ENCODE results near the gene SSPN.

The SSPN gene

GRCh38 chr12:26279091-26279490 lies 83.7 kb downstream of the SSPN start:
- no peaks in the 10 kb centered on the region for H3K79me2 ChIP-seq (ENCODE audit: control insufficient read depth, insufficient read depth, low read length)
- H2BK120ac ChIP-seq (ENCODE audit: low read depth, low read length), result no peak overlapping the region
- no peaks in the 10 kb centered on the region for H3K36me3 ChIP-seq (ENCODE audit: control insufficient read depth, insufficient read depth, low read length)
- H3K9ac ChIP-seq (ENCODE audit: low read length), result no peak overlapping the region
- no peaks in the 10 kb centered on the region for H3K79me1 ChIP-seq (ENCODE audit: low read length)
- H3K27me3 ChIP-seq (ENCODE audit: insufficient read depth, low read length, poor library complexity), result no peaks in the 10 kb centered on the region
- no peak for DNase-seq
- no peak overlapping the region for H3K4me2 ChIP-seq (ENCODE audit: low read length)
- peaks cover 3% of the 10 kb centered on the region for H3K4me1 ChIP-seq (ENCODE audit: control insufficient read depth, low read depth, low read length)
- no peak overlapping the region for H3K18ac ChIP-seq (ENCODE audit: low read length)
- no peak overlapping the region for H4K8ac ChIP-seq (ENCODE audit: low read depth, low read length)
- H2BK15ac ChIP-seq (replicated peaks; ENCODE audit: low read depth), result no peak overlapping the region
- no peak overlapping the region for H4K5ac ChIP-seq (ENCODE audit: low read length)
- H3K23ac ChIP-seq (ENCODE audit: low read length), result no peak overlapping the region
- H3K4me3 ChIP-seq (ENCODE audit: low read length), result no peak overlapping the region
- H3K56ac ChIP-seq (ENCODE audit: low read length), result no peak overlapping the region
- no peak overlapping the region for H3K27ac ChIP-seq (ENCODE audit: low read depth, low read length)
- H3K4ac ChIP-seq (ENCODE audit: low read depth, low read length), result no peak overlapping the region
- no peak overlapping the region for H2AK5ac ChIP-seq (ENCODE audit: low read length)
- H2BK5ac ChIP-seq (ENCODE audit: low read length), result no peak overlapping the region

- no peak overlapping the region for H4K8ac ChIP-seq (ENCODE audit: low read depth, low read length)
- no peak overlapping the region for H2BK120ac ChIP-seq (ENCODE audit: low read depth, low read length)
- H2BK15ac ChIP-seq (replicated peaks; ENCODE audit: low read depth), result no peak overlapping the region
- no peak overlapping the region for H3K56ac ChIP-seq (ENCODE audit: low read length)
- no peaks in the 10 kb centered on the region for H3K79me1 ChIP-seq (ENCODE audit: low read length)
- H2AK5ac ChIP-seq (ENCODE audit: low read length), result no peak overlapping the region
- no CpG with 5 or more reads among the region's 5 CpGs for WGBS (ENCODE audit: extremely low coverage, insufficient coverage, low lambda C conversion rate)
- H3K4me3 ChIP-seq (ENCODE audit: low read length), result no peak overlapping the region
- no peak overlapping the region for H3K9ac ChIP-seq (ENCODE audit: low read length)
- peaks cover 2% of the 10 kb centered on the region for H3K4me1 ChIP-seq (ENCODE audit: control insufficient read depth, low read depth, low read length)
- no peaks in the 10 kb centered on the region for H3K36me3 ChIP-seq (ENCODE audit: control insufficient read depth, insufficient read depth, low read length)
- DNase-seq, result no peak
- H4K5ac ChIP-seq (ENCODE audit: low read length), result no peak overlapping the region
- H3K79me2 ChIP-seq (ENCODE audit: control insufficient read depth, insufficient read depth, low read length), result no peaks in the 10 kb centered on the region
- H3K27ac ChIP-seq (ENCODE audit: low read depth, low read length), result no peak overlapping the region
- no peak overlapping the region for H3K18ac ChIP-seq (ENCODE audit: low read length)
- H3K4ac ChIP-seq (ENCODE audit: low read depth, low read length), result no peak overlapping the region
- H3K4me2 ChIP-seq (ENCODE audit: low read length), result no peak overlapping the region
- no peaks in the 10 kb centered on the region for H3K27me3 ChIP-seq (ENCODE audit: insufficient read depth, low read length, poor library complexity)
- no peak overlapping the region for H2BK5ac ChIP-seq (ENCODE audit: low read length)
- H3K23ac ChIP-seq (ENCODE audit: low read length), result no peak overlapping the region
These were observed 84.5 kb downstream of the SSPN start for GRCh38 chr12:26279908-26280307.

GRCh38 chr12:26280869-26281268 lies 85.5 kb downstream of the SSPN start:
- Histone ChIP-seq H3K4ac (ENCODE audit: low read depth, low read length) (no peak overlapping the region), H4K5ac (ENCODE audit: low read length) (no peak overlapping the region), H3K4me1 (ENCODE audit: control insufficient read depth, low read depth, low read length) (no peaks in the 10 kb centered on the region), H3K4me3 (ENCODE audit: low read length) (no peak overlapping the region), H2BK5ac (ENCODE audit: low read length) (no peak overlapping the region), H3K27ac (ENCODE audit: low read depth, low read length) (no peak overlapping the region), H3K23ac (ENCODE audit: low read length) (no peak overlapping the region), H2BK120ac (ENCODE audit: low read depth, low read length) (no peak overlapping the region), H2AK5ac (ENCODE audit: low read length) (no peak overlapping the region), H3K27me3 (ENCODE audit: insufficient read depth, low read length, poor library complexity) (no peaks in the 10 kb centered on the region), H3K4me2 (ENCODE audit: low read length) (no peak overlapping the region), H3K79me1 (ENCODE audit: low read length) (no peaks in the 10 kb centered on the region), H2BK15ac (replicated peaks; ENCODE audit: low read depth) (no peak overlapping the region), H3K9ac (ENCODE audit: low read length) (no peak overlapping the region), H4K8ac (ENCODE audit: low read depth, low read length) (no peak overlapping the region), H3K18ac (ENCODE audit: low read length) (no peak overlapping the region), H3K36me3 (ENCODE audit: control insufficient read depth, insufficient read depth, low read length) (no peaks in the 10 kb centered on the region), H3K56ac (ENCODE audit: low read length) (no peak overlapping the region), H3K79me2 (ENCODE audit: control insufficient read depth, insufficient read depth, low read length) (no peaks in the 10 kb centered on the region)
- WGBS (ENCODE audit: extremely low coverage, insufficient coverage, low lambda C conversion rate), result no CpG with 5 or more reads among the region's 3 CpGs
- DNase-seq, result no peak

- Histone ChIP-seq H3K27ac (ENCODE audit: low read depth, low read length) (no peak overlapping the region), H2AK5ac (ENCODE audit: low read length) (no peak overlapping the region), H3K4ac (ENCODE audit: low read depth, low read length) (no peak overlapping the region), H3K56ac (ENCODE audit: low read length) (no peak overlapping the region), H3K36me3 (ENCODE audit: control insufficient read depth, insufficient read depth, low read length) (no peaks in the 10 kb centered on the region), H3K18ac (ENCODE audit: low read length) (no peak overlapping the region), H3K27me3 (ENCODE audit: insufficient read depth, low read length, poor library complexity) (no peaks in the 10 kb centered on the region), H2BK120ac (ENCODE audit: low read depth, low read length) (no peak overlapping the region), H4K5ac (ENCODE audit: low read length) (no peak overlapping the region), H3K4me1 (ENCODE audit: control insufficient read depth, low read depth, low read length) (no peaks in the 10 kb centered on the region), H3K4me2 (ENCODE audit: low read length) (no peak overlapping the region), H2BK15ac (replicated peaks; ENCODE audit: low read depth) (no peak overlapping the region), H3K4me3 (ENCODE audit: low read length) (no peak overlapping the region), H2BK5ac (ENCODE audit: low read length) (no peak overlapping the region), H3K79me2 (ENCODE audit: control insufficient read depth, insufficient read depth, low read length) (no peaks in the 10 kb centered on the region), H3K9ac (ENCODE audit: low read length) (no peak overlapping the region), H3K79me1 (ENCODE audit: low read length) (no peaks in the 10 kb centered on the region), H3K23ac (ENCODE audit: low read length) (no peak overlapping the region), H4K8ac (ENCODE audit: low read depth, low read length) (no peak overlapping the region)
- no peak for DNase-seq
- no CpG with 5 or more reads among the region's 4 CpGs for WGBS (ENCODE audit: extremely low coverage, insufficient coverage, low lambda C conversion rate)
These were observed 85.9 kb downstream of the SSPN start for GRCh38 chr12:26281320-26281719.

- WGBS (ENCODE audit: extremely low coverage, insufficient coverage, low lambda C conversion rate), result no CpG with 5 or more reads among the region's 4 CpGs
- no peak overlapping the region for H3K27ac ChIP-seq (ENCODE audit: low read depth, low read length)
These were observed 87.1 kb downstream of the SSPN start for GRCh38 chr12:26282339-26282940.

GRCh38 chr12:26283046-26283445 lies 87.7 kb downstream of the SSPN start:
- Histone ChIP-seq H3K79me2 (ENCODE audit: control insufficient read depth, insufficient read depth, low read length) (no peaks in the 10 kb centered on the region), H2AK5ac (ENCODE audit: low read length) (no peak overlapping the region), H4K5ac (ENCODE audit: low read length) (no peak overlapping the region), H3K4me2 (ENCODE audit: low read length) (no peak overlapping the region), H2BK15ac (replicated peaks; ENCODE audit: low read depth) (no peak overlapping the region), H3K36me3 (ENCODE audit: control insufficient read depth, insufficient read depth, low read length) (no peaks in the 10 kb centered on the region), H2BK120ac (ENCODE audit: low read depth, low read length) (no peak overlapping the region), H3K4me1 (ENCODE audit: control insufficient read depth, low read depth, low read length) (no peaks in the 10 kb centered on the region), H3K56ac (ENCODE audit: low read length) (no peak overlapping the region), H2BK5ac (ENCODE audit: low read length) (no peak overlapping the region), H3K4me3 (ENCODE audit: low read length) (no peak overlapping the region), H3K79me1 (ENCODE audit: low read length) (no peaks in the 10 kb centered on the region), H3K27me3 (ENCODE audit: insufficient read depth, low read length, poor library complexity) (no peaks in the 10 kb centered on the region), H3K23ac (ENCODE audit: low read length) (no peak overlapping the region), H3K4ac (ENCODE audit: low read depth, low read length) (no peak overlapping the region), H3K27ac (ENCODE audit: low read depth, low read length) (no peak overlapping the region), H3K18ac (ENCODE audit: low read length) (no peak overlapping the region), H3K9ac (ENCODE audit: low read length) (no peak overlapping the region), H4K8ac (ENCODE audit: low read depth, low read length) (no peak overlapping the region)
- no peak for DNase-seq
- no CpG with 5 or more reads among the region's 1 CpG for WGBS (ENCODE audit: extremely low coverage, insufficient coverage, low lambda C conversion rate)

More at GRCh38 chr12:26282339-26282940, 87.1 kb downstream of the SSPN start:
- no peaks in the 10 kb centered on the region for H3K4me1 ChIP-seq (ENCODE audit: control insufficient read depth, low read depth, low read length)
- no peak overlapping the region for H3K4me3 ChIP-seq (ENCODE audit: low read length)
- H3K9ac ChIP-seq (ENCODE audit: low read length), result no peak overlapping the region
- H3K56ac ChIP-seq (ENCODE audit: low read length), result no peak overlapping the region
- H2AK5ac ChIP-seq (ENCODE audit: low read length), result no peak overlapping the region
- no peak overlapping the region for H2BK120ac ChIP-seq (ENCODE audit: low read depth, low read length)
- no peaks in the 10 kb centered on the region for H3K36me3 ChIP-seq (ENCODE audit: control insufficient read depth, insufficient read depth, low read length)
- no peak overlapping the region for H2BK5ac ChIP-seq (ENCODE audit: low read length)
- no peaks in the 10 kb centered on the region for H3K27me3 ChIP-seq (ENCODE audit: insufficient read depth, low read length, poor library complexity)
- no peak overlapping the region for H2BK15ac ChIP-seq (replicated peaks; ENCODE audit: low read depth)
- H3K23ac ChIP-seq (ENCODE audit: low read length), result no peak overlapping the region
- no peak overlapping the region for H3K18ac ChIP-seq (ENCODE audit: low read length)
- H3K4ac ChIP-seq (ENCODE audit: low read depth, low read length), result no peak overlapping the region
- H4K8ac ChIP-seq (ENCODE audit: low read depth, low read length), result no peak overlapping the region
- H3K4me2 ChIP-seq (ENCODE audit: low read length), result no peak overlapping the region
- no peaks in the 10 kb centered on the region for H3K79me1 ChIP-seq (ENCODE audit: low read length)
- DNase-seq, result no peak
- no peaks in the 10 kb centered on the region for H3K79me2 ChIP-seq (ENCODE audit: control insufficient read depth, insufficient read depth, low read length)
- no peak overlapping the region for H4K5ac ChIP-seq (ENCODE audit: low read length)

All from mesendoderm (in vitro differentiated cells).